ENCODE measurements around the gene KLHL4.
"Not testable (repeated sequence)": the region's sequence is repeated elsewhere in the genome, so short reads cannot be mapped to it uniquely, and the experiment has no call there.

Gene KLHL4, protein sequence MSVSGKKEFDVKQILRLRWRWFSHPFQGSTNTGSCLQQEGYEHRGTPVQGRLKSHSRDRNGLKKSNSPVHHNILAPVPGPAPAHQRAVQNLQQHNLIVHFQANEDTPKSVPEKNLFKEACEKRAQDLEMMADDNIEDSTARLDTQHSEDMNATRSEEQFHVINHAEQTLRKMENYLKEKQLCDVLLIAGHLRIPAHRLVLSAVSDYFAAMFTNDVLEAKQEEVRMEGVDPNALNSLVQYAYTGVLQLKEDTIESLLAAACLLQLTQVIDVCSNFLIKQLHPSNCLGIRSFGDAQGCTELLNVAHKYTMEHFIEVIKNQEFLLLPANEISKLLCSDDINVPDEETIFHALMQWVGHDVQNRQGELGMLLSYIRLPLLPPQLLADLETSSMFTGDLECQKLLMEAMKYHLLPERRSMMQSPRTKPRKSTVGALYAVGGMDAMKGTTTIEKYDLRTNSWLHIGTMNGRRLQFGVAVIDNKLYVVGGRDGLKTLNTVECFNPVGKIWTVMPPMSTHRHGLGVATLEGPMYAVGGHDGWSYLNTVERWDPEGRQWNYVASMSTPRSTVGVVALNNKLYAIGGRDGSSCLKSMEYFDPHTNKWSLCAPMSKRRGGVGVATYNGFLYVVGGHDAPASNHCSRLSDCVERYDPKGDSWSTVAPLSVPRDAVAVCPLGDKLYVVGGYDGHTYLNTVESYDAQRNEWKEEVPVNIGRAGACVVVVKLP

DNA sequence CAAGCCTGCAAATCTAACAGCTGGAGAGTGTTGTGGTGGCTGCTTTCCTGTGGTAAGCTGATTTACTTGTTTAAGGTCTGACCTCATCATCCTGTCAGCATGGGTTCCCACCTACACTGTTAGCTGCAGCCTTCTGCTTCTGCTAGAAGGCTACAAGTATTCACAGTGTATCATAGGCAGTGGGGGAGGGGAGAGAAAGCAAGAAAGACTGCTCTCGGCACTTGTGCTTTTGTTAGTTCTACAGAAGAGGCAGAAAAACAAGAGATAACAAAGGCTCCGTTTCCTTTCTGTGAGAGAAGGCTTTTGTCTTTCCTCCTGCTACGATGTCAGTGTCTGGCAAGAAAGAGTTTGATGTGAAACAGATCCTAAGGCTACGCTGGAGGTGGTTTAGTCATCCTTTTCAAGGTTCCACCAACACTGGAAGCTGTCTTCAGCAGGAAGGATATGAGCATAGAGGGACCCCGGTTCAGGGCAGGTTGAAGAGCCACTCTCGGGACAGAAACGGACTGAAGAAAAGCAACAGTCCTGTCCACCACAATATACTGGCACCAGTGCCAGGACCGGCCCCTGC lies at the start of gene KLHL4:
Gene KLHL4, plus strand, starts transcription at position 232 of the 571 bp plus-strand sequence. Its CDS starts 92 bp downstream, at position 324.
- DNase-seq (ENCODE audit: low read depth): no peak

DNA sequence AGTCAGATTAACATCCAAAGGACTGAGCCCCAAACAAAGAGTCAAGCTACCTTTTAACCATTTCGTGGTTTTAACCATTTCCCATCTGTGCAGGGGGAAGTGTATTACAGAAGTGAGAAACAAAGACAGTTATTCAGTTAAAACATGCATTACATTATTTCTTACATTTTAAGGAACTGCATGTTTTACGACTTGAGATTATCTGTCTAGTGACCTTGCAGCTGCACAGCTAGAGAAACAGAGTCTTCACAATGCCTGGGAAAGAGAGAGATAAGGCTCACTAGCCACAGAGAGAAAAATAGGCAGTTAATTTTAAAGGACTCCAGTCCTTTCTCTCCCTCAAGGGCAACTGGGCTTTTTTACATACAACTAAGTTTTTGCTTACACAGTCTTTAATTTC lies 48.7 kb upstream of the KLHL4 start:
- no peak for DNase-seq (ENCODE audit: low read depth)

DNA sequence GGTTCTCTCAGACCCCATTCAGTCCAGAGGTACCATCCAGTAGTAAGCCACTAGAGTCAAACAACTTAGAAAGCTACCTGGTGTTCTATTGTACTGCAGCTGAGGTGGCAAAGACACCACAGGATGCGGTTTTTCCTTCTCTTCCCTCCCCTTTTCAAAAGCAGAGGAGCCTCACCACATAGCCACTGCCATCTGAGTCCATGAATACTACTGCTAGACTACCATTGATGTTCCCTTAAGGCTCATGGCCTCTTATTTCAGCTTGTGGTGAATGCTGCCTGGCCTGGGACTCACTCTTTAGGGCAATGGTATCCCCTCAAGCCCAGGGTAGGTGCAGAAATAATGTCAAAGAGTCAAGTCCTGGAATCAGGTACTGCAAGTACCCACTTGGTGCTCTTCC lies 41.8 kb upstream of the KLHL4 start:
- no peak for DNase-seq (ENCODE audit: low read depth)

DNA sequence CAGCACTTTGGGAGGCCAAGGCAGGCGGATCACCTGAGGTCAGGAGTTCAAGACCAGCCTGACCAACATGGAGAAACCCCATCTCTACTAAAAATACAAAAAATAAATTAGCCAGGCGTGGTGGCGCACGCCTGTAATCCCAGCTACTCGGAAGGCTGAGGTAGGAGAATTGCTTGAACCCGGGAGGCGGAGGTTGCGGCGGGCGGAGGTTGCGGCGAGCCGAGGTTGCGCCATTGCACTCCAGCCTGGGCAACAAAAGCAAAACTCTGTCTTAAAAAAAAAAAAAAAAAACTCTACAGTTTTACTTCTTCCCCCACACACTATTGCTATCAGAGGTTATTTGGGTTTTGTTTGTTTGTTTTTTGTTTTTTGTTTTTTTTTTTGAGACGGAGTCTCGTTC lies 38.9 kb upstream of the KLHL4 start:
- DNase-seq (ENCODE audit: low read depth): not testable (repeated sequence)

DNA sequence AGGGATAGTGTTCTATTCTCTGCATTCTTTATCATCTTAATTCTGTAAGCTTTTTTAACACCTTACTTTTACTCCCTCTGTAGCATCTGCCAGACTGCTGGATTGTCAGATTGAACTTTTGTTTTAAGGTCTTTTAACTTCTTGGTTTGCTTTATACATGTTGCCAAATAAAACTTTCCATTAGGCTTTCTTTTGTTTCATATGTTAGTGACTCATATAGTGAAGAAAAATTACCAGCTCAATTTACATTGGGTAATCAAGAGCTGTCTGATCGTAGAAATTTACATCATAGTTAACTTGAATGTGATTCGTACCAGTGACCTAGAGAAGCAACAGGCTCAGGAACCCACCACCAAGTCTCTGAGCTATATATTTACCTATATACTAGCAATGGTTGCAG lies 28.5 kb upstream of the KLHL4 start:
- no peak for DNase-seq (ENCODE audit: low read depth)

DNA sequence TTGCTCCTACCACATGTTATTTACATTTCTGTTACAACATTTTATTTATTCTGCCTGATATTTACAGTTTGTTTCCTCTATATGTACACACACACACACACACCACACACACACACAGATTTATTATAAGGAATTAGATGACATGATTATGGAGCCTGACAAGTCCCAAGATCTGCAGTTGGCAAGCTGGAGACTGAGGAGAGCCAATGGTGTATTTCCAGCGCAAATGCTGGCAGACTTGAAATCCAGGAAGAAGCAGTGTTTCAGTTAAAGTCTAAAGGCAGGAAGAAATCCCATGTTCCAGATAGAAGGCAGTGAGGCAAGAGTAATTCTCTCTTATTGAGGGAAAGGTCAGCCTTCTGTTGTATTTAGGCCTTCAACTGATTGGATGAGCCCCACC lies 1.8 kb upstream of the KLHL4 start:
- no peak for DNase-seq (ENCODE audit: low read depth)

DNA sequence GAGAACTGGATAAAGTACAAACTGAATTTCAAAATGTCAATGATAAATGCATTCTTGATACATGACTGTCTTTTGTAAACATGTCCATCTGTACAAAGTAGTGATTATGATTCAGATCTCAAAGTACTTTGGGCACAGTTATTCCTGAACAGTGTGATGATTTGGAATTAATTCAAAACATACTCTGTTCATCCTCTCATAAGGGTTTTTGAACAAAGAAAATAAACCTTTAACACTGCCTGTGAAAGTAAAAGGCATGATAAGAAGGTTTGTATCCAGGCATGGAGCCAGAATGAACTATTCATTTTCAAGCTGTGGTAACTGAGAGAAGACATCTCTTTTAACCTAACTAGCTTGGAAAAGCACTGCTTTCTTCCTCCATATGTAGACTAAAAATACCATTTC lies 883 bp upstream of the KLHL4 start:
- no peak for DNase-seq (ENCODE audit: low read depth)

DNA sequence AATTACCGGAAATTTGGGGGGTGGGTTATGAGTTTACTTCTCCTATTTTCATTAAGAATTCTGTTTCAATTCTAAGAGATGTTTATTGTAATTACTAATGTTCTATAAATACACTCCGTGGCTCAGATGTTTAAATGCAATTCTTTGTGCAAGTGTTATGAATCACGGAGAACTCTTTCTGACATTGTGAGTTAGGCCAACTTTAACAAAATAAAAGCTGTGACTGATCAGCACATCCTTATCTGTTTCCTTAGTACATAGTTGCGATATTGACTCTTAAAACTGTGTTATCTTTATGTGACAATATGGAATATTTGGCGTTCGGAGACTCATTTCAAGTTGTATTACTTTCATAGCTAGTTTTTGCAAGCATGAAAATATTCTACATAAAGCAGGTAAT lies 902 bp downstream of the KLHL4 start:
- DNase-seq (ENCODE audit: low read depth): no peak

DNA sequence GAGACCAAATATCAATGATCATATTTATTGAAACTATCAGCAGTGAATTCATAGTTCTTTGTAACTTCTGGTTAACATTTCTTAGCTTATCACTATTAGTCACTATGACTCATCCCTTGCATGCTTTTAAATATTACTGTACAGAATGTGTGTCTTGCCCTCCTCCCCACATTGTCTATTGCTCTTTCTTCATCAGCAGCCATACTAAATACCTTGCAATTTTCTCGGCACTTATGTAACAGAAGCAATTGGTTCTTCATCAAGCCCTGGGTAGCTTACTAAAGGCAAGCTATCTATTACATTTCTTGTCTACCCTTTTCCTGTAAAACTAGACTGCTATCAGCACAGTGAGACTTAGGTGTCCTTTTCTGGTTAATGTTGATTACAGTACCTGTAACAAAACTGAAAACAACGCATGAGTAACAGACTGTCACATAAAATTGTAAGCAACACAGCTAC lies 8.2 kb downstream of the KLHL4 start:
- DNase-seq (ENCODE audit: low read depth): no peak

DNA sequence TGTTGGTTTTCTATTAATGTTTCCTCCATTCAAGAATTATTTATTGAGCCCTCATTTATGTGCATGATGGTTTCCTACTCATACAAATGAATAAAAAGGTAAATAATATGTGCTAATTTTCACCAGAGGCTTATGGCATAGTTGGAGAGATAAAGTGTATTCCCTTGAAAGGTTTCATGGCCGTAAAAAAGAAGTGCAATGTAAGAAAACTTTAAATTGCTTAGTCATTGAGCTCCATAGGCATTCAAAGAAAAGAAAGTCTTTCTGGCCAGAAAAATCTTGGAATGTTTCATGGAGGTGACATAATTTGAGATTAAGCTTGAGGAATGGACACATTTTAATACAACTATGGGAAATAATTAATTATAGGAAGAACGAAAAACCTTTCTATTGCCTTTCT lies 8.7 kb downstream of the KLHL4 start:
- DNase-seq (ENCODE audit: low read depth): no peak

DNA sequence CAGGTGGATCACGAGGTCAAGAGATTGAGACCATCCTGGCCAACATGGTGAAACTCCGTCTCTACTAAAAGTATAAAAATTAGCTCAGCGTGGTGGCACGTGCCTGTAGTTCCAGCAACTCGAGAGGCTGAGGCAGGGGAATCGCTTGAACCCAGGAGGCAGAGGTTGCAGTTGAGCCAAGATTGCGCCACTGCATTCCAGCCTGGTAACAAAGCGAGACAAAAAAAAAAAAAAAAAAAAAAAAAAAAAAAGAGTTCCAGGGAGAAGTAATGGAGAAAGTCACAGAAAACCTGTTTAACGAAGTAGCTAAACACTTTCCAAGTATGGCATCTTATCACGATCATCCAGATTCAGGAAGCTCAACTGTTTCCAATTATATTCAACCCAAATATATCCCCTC lies 10.9 kb downstream of the KLHL4 start:
- DNase-seq (ENCODE audit: low read depth): no peak

DNA sequence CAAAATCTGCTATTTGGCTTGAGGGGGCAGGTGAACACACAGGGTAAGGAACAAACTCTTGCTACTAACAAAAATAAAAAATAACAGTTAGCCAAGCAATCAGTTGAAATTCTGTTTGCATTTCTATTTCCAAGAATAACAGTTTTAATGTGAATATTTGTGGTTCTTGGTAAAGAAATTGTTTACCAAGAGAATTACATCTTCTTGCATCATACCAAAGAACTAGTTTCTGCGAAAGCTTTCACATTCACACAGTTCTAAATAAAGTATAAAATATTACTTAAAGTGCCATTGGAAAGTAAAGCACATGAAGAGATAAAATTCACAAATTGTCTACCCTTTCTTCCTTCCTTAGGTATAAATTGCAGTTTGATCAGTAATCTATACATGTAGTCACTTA lies 54.4 kb downstream of the KLHL4 start:
- no peak for DNase-seq (ENCODE audit: low read depth)

DNA sequence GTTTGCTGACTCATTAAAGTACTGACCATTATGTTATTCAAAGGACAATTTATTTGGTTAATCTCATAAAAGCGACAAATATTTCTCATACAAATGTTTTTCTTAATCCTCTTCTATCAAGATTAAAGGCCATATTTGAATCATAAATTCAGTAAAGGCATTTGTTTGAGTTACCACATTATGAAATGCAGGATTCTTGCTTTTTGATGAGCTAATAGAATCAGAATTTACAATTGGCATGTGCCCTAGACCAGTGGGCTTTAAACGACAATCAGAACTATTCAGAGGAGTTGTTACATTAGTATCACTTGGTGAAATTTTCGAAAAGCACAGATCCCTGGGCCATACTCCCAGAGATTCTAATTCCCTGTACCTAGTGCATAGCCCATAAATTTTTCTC lies 55.3 kb downstream of the KLHL4 start:
- no peak for DNase-seq (ENCODE audit: low read depth)

DNA sequence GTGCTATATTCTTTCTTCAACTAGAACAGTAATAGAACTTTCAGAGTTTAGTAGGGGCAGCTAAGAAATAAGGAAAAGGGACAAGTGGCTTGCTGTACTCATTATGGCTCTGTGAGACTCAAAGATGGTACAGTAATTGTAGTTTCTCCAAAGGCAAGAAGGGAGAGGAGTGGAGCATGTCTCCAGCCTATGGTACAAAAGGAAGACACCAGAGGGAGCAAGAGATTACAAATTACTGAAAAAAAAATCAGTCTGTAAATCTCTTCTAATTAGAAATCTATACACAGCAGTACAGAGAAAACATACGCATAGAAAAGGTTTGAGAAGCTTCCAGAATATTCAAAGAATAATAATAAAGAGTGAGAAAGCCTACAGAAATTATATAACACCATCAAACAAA lies 61.4 kb downstream of the KLHL4 start:
- DNase-seq (ENCODE audit: low read depth): no peak

DNA sequence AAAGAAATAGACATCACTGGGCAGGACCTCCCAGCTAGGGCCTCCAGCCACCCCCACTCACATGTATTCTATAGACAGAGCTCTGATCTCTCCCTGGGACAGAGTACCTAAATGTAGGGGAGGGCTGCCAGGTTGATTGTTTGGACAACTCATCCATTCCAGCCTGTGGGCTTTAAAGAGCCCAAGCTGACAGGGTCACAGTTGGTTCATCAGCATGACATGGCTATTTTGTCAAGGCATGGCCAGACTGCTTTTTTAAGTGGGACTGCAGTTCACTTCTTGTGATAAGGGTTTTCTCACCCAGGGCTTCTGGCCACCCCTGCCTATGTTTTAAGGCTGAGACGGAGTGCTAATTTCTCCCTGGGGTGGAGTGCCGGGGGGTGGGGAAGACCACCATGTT lies 63.3 kb downstream of the KLHL4 start:
- DNase-seq (ENCODE audit: low read depth): no peak

DNA sequence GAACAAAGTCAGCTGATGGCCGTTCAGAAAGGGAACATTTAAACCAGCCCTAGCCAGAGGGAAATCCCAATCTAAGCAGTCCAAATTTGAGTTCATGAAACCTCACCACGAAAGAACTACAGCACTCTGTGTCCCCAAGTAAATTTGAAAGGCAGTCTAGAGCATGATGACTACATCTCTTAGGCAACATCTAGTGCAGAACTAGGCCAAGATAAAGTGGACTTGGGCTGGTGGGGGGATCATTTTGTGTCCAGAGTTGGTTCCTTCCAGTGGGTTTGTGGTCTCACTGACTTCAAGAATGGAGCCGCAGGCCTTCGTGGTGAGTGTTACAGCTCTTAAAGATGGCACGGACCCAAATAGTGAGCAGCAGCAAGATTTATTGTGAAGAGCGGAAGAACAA lies 64.9 kb downstream of the KLHL4 start:
- DNase-seq (ENCODE audit: low read depth): no peak

DNA sequence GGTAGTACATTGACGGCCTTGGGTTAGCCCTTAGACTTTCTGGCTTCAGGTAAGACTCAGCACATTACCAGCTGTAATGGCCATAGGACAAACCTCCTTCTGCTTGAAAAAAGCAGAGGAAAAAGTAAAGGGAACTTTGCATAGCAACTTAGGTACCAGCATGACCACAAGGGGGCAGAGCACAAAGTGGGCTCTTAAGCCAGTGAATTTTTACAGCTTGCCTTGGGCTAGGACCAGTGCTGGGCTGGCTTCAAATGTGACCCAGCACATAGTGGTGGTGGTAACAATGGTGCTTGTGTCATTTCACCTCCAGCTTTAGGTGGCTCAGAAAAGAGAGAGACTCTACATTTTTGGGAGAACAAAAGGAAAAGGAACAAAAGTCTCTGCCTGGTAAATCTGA lies 66.1 kb downstream of the KLHL4 start:
- no peak for DNase-seq (ENCODE audit: low read depth)

DNA sequence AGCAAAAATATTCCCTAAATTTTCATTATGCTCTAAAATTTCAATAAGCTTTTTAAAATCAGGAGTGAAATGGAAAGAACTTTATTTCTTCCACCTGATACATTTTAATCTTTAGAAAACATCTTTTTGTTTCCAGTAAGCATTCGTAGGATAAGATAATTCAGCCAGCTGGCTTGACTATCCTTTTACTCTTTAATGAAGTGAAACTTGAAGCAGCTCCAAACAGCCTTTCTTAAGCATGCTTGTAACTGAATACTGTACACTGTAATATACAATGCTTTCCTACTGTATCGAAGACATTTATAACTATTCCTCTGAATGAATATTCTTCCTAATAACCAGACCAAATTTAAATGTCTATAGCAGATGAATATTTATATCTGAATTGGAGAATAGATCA lies 98.8 kb downstream of the KLHL4 start:
- no peak for DNase-seq (ENCODE audit: low read depth)

DNA sequence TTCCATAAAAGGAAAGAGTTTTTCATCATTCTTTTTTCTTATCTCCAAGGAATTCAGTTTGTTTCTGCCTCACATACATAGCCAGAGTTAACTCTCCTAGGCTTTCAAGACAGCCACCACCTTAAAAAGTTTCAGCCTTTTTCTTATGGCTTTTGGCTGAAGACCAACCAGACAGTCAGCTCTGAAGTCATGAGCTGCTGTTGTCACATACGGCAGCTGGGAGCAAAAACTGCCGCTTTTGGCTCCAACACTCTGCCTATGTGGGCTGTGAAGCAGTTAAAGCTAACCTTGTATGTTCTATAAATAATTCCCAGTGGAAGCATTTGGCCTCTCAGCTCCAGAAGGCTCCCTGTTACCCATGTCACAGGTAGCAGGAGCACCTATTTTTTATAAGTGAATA lies 104.1 kb downstream of the KLHL4 start:
- DNase-seq (ENCODE audit: low read depth): no peak

DNA sequence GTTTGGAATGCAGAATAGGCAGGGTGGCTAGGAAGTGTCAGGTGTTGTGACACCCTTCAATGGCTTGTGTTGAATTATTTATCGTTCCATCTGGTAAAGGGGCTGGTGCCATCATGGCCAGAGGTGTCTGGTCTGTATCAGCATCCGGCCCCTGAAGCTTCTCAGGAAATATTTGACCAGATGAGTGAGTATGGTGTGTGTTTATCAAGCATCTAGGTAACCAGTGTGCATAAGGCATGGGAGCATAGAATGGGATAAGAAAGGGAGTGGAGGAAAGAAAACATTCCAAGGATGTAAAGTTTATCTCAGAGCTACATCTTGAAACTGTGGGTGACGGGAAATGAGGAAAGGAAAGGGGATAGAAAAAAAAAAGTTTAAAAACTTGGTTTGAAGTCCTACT lies 109.4 kb downstream of the KLHL4 start:
- no peak for DNase-seq (ENCODE audit: low read depth)

DNA sequence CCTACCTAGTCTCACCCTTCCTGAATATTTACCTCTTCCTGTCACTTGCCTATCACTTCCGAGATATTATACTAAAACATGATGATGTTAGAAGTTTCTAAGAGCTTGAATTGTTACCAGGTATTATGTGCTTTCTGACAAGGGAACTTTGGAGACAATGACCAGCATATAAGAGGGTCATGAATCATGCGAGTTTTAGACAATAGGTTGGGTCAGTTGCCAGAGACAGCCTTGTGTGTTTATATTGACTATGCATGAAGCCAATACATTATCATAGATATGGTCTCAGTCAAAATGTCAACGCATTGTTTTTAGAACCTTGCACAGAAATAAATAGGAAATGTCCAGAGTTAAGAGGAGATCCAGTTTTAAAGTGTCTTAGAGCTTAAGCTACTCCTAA lies 116.8 kb downstream of the KLHL4 start:
- no peak for DNase-seq (ENCODE audit: low read depth)

DNA sequence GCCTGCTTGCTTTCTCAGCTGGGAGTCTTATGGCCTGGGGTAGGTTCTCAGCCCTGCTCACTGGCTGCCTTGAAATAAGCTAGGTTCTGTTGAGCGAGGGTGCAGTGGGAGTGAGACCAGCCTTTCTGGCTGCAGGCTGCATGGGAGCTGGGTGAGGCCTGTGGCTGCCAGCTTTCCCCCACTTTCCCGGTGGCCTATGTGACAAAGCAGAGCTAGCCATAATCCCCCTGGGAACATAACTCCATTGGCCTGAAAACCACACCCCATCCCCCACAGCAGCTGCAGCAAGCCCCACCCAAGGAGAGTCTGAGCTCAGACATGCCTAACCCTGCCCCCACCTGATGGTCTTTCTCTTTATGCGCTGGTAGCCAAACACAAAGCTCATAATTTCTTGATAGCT lies 118.9 kb downstream of the KLHL4 start:
- DNase-seq (ENCODE audit: low read depth): no peak

DNA sequence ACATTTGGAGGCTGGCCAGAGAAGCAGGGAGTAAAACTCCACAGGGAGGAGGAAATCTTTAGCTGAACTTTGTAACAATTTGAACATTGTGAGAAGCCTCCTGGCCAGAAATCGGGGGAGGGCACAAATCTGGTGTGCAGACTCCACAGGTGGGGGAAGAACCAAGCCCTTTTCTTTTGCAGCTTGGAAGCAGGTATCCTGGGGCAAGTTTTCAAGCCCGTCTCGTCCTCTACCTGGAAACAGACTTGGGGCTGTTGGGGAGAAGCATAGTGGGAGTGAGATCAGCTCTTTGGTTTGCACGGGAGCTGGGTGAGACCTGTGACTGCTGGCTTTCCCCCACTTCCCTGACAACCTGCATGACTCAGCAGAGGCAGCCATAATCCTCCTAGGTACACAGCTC lies 123.8 kb downstream of the KLHL4 start:
- DNase-seq (ENCODE audit: low read depth): not testable (repeated sequence)
